HCT116 (cell line): ENCODE data around the gene TH. TPM values are rescaled to one million over a fixed set of nuclear protein-coding genes. Genes with fewer than 3 reads are reported as not detected.

Experiments used
- ATAC-seq: fragments of 200-7000 bp; cut with Tn5 transposase; 2 replicates; pipeline ENCODE4 v1.9.1; 2020; ENCODE audit warnings: mild to moderate bottlenecking, moderate library complexity
- BruUV-seq: library from RNA; stranded (reverse); fragments of 400-500 nt; replicated peaks from 2 replicates; lab custom pipeline; 2021; lab: Mats Ljungman, UMichigan
- CTCF ChIA-PET: fragments of 300-600 bp; sonication (Branson Sonifier 250); formaldehyde crosslinking; loops from one replicate; lab custom pipeline; 2021; ENCODE audit warnings: antibody characterized with exemption; lab: Charles Lee
- POLR2A ChIA-PET: fragments of 300-600, 350-600 bp; sonication (Branson Sonifier 250); formaldehyde crosslinking; loops from one replicate; lab custom pipeline; 2021; ENCODE audit warnings: antibody characterized with exemption; lab: Charles Lee
- RAD21 ChIA-PET, 2 experiments: fragments of 300-600 bp; sonication (Branson Sonifier 250); formaldehyde crosslinking; loops; one replicate each; lab custom pipeline; 2023; ENCODE audit warnings: low total read pairs in 2 of 2; ENCODE audit not compliant: uncharacterized antibody in 2 of 2, unreplicated experiment in 2 of 2, low non-redundant PET in 1 of 2; lab: Charles Lee
- DNase-seq: peaks from one replicate; pipeline ENCODE4 v3.0.0-alpha.2; 2010; ENCODE audit warnings: low read depth, low spot score
- H2AFZ ChIP-seq: fragments of 200-600 bp; shearing (Covaris generic), sonication (generic); 2 replicates; pipeline ENCODE4 v1.6.1; 2017; ENCODE audit warnings: low read depth, mixed run types, mixed read lengths, antibody characterized with exemption, low read length; ENCODE audit not compliant: poor library complexity, severe bottlenecking
- H3K27ac ChIP-seq: 2 replicates; pipeline ENCODE4 v1.5.1; 2012; ENCODE audit warnings: low read depth, low read length
- H3K27me3 ChIP-seq: fragments of 200-600 bp; sonication (generic); 2 replicates; pipeline ENCODE4 v1.6.1; 2016; ENCODE audit warnings: mixed run types, low read length, mixed read lengths; ENCODE audit not compliant: insufficient read depth
- H3K36me3 ChIP-seq, 2 experiments: fragments of 200-500 bp in 1 of 2; fragments of 200-600 bp in 1 of 2; sonication (Bioruptor generic) in 1 of 2; sonication (generic) in 1 of 2; 2 replicates each; pipeline versions ENCODE4 v1.5.1 to v1.6.1; 2014 to 2016; ENCODE audit warnings: low read length in 2 of 2, inconsistent platforms in 1 of 2, mixed read lengths in 1 of 2, mixed run types in 1 of 2; ENCODE audit not compliant: insufficient read depth in 2 of 2, control insufficient read depth in 1 of 2
- H3K4me1 ChIP-seq, 2 experiments: fragments of 200-600 bp in 1 of 2; sonication (generic) in 1 of 2; 2 replicates each; pipeline versions ENCODE4 v1.5.1 to v1.6.1; 2012 to 2017; ENCODE audit warnings: low read length in 2 of 2, inconsistent platforms in 1 of 2, mild to moderate bottlenecking in 1 of 2, mixed read lengths in 1 of 2, mixed run types in 1 of 2, moderate library complexity in 1 of 2; ENCODE audit not compliant: insufficient read depth in 2 of 2, control insufficient read depth in 1 of 2
- H3K4me2 ChIP-seq: fragments of 200-600 bp; sonication (generic); 2 replicates; pipeline ENCODE4 v1.6.1; 2017; ENCODE audit warnings: mixed run types, low read length, mixed read lengths
- H3K4me3 ChIP-seq, 2 experiments: fragments of 200-600 bp in 1 of 2; sonication (generic) in 1 of 2; replicated peaks in 1 of 2; 2 replicates each; pipeline ENCODE4 v1.5.1; 2011 to 2016; ENCODE audit warnings: low read length in 2 of 2, control low read depth in 1 of 2, low read depth in 1 of 2, mild to moderate bottlenecking in 1 of 2, mixed read lengths in 1 of 2, mixed run types in 1 of 2
- H3K79me2 ChIP-seq: fragments of 200-600 bp; sonication (generic); 2 replicates; pipeline ENCODE4 v1.6.1; 2017; ENCODE audit warnings: mild to moderate bottlenecking, mixed run types, low read length, moderate library complexity, mixed read lengths; ENCODE audit not compliant: insufficient read depth
- H3K9ac ChIP-seq: fragments of 200-600 bp; sonication (generic); 2 replicates; pipeline ENCODE4 v1.6.1; 2016; ENCODE audit warnings: low read length, mixed read lengths
- H3K9me2 ChIP-seq: fragments of 200-600 bp; sonication (generic), shearing (Covaris generic); 2 replicates; pipeline ENCODE4 v1.6.1; 2017; ENCODE audit warnings: mixed run types, mild to moderate bottlenecking, moderate library complexity; ENCODE audit not compliant: insufficient read depth
- H3K9me3 ChIP-seq, 2 experiments: fragments of 200-500 bp in 1 of 2; fragments of 200-600 bp in 1 of 2; sonication (Bioruptor generic) in 1 of 2; sonication (generic) in 1 of 2; 2 replicates each; pipeline ENCODE4 v1.6.1; 2014 to 2017; ENCODE audit warnings: low read length in 2 of 2, mixed read lengths in 2 of 2, inconsistent platforms in 1 of 2, low read depth in 1 of 2, mild to moderate bottlenecking in 1 of 2, mixed run types in 1 of 2, moderate library complexity in 1 of 2; ENCODE audit not compliant: control insufficient read depth in 1 of 2, insufficient read depth in 1 of 2
- H4K20me1 ChIP-seq: fragments of 200-600 bp; sonication (generic), shearing (Covaris generic); 2 replicates; pipeline ENCODE4 v1.6.1; 2017; ENCODE audit warnings: mixed run types, mild to moderate bottlenecking, moderate library complexity; ENCODE audit not compliant: insufficient read depth
- EGR1 ChIP-seq: IDR thresholded peaks from 2 replicates; pipeline ENCODE4 v1.6.1; 2012; ENCODE audit warnings: low read depth
- EZH2phosphoT487 ChIP-seq: fragments of 200-600 bp; IDR thresholded peaks from 2 replicates; pipeline ENCODE4 v1.6.1; 2018; ENCODE audit warnings: antibody characterized with exemption, borderline replicate concordance
- MAX ChIP-seq: IDR thresholded peaks from 2 replicates; pipeline ENCODE4 v1.6.1; 2012
- POLR2AphosphoS5 ChIP-seq: IDR thresholded peaks from 2 replicates; pipeline ENCODE4 v1.6.1; 2011; ENCODE audit warnings: mild to moderate bottlenecking, low read depth, low read length, moderate library complexity
- SP1 ChIP-seq: IDR thresholded peaks from 2 replicates; pipeline ENCODE4 v1.6.1; 2012; ENCODE audit warnings: low read depth
- SRF ChIP-seq: IDR thresholded peaks from 2 replicates; pipeline ENCODE4 v1.6.1; 2012; ENCODE audit warnings: low read depth
- TCF7L2 ChIP-seq: IDR thresholded peaks from 2 replicates; pipeline ENCODE4 v1.7.0; 2011; ENCODE audit warnings: borderline replicate concordance, inconsistent platforms; ENCODE audit not compliant: insufficient read depth, insufficient read length; ENCODE audit errors: extremely low read depth
- intact Hi-C: fragments of 100-400 bp; cut with micrococcal nuclease; formaldehyde crosslinking; loops from 2 replicates; pipeline ENCODE4 v1.10.0; 2022
- total RNA-seq: library from RNA; stranded (reverse); gene quantifications from one replicate; pipeline ENCODE4 v1.2.1, GENCODE V29; 2021; ENCODE audit not compliant: unreplicated experiment

The TH gene
- total RNA-seq, 1 experiment from 2014 or later: not detected

GRCh38 chr11:2128511-2129307, 42.9 kb downstream of the TH start:
- H4K20me1 ChIP-seq: no peaks in the 10 kb centered on the region
- no peaks in the 10 kb centered on the region for H3K9me2 ChIP-seq
- ChIA-PET RAD21 (no interaction called here), POLR2A (no interaction called here), CTCF (no interaction called here)
- no peaks in the 10 kb centered on the region for H3K9me3 ChIP-seq
- ATAC-seq: no peak
- no peak overlapping the region for H3K4me2 ChIP-seq
- H3K79me2 ChIP-seq: no peaks in the 10 kb centered on the region
- no peaks in the 10 kb centered on the region for H3K36me3 ChIP-seq
- intact Hi-C loops: no loop called here
- TF ChIP-seq EZH2phosphoT487 (no peak), EGR1 (no peak), POLR2AphosphoS5 (no peak), SP1 (no peak), TCF7L2 (no peak), SRF (no peak)
- no peak overlapping the region for H3K27ac ChIP-seq
- H3K27me3 ChIP-seq: no peaks in the 10 kb centered on the region
- H3K4me3 ChIP-seq: no peak overlapping the region
- no peak overlapping the region for H3K9ac ChIP-seq
- no peak overlapping the region for H2AFZ ChIP-seq
- no TSS peak for BruUV-seq
- DNase-seq: no peak
- no peaks in the 10 kb centered on the region for H3K4me1 ChIP-seq

GRCh38 chr11:2128130-2128510, 43.5 kb downstream of the TH start:
- CTCF ChIA-PET: no interaction called here
- H3K36me3 ChIP-seq: no peaks in the 10 kb centered on the region
- intact Hi-C loops: no loop called here
- H3K79me2 ChIP-seq: no peaks in the 10 kb centered on the region
- no peak overlapping the region for H3K9ac ChIP-seq
- no TSS peak for BruUV-seq
- no peak for DNase-seq
- H2AFZ ChIP-seq: no peak overlapping the region
- H3K27ac ChIP-seq: no peak overlapping the region
- no peaks in the 10 kb centered on the region for H3K9me3 ChIP-seq
- POLR2A ChIA-PET: no interaction called here
- no peak overlapping the region for H3K4me3 ChIP-seq
- no peaks in the 10 kb centered on the region for H3K27me3 ChIP-seq
- TF ChIP-seq MAX: no peak
- H4K20me1 ChIP-seq: no peaks in the 10 kb centered on the region
- no peak overlapping the region for H3K4me2 ChIP-seq
- no peaks in the 10 kb centered on the region for H3K4me1 ChIP-seq
- H3K9me2 ChIP-seq: no peaks in the 10 kb centered on the region
- no peak for ATAC-seq
- RAD21 ChIA-PET: no interaction called here
